Uterus (tissue), 4 donors: ENCODE results near the gene CLDND1. TPM values are rescaled to one million over a fixed set of nuclear protein-coding genes. Genes with fewer than 3 reads are reported as not detected.

Experiments used
- DNase-seq, 2 donors: peaks; one replicate each; pipeline ENCODE4 v3.0.0-alpha.2; 2019 to 2020
- H3K27ac ChIP-seq, 2 donors: fragments of 200-600 bp; sonication (generic); 1 replicate in 1 of 2; 2 replicates in 1 of 2; pipeline ENCODE4 v1.5.1; 2016 to 2018
- H3K27me3 ChIP-seq, 2 donors: fragments of 200-600 bp; sonication (generic); one replicate each; pipeline ENCODE4 v1.5.1; 2018 to 2019; ENCODE audit warnings: control low read depth in 1 of 2
- H3K36me3 ChIP-seq, 2 donors: fragments of 200-600 bp; sonication (generic); one replicate each; pipeline ENCODE4 v1.5.1; 2019; ENCODE audit warnings: control low read depth in 1 of 2
- H3K4me1 ChIP-seq, 2 donors: fragments of 200-600 bp; sonication (generic); one replicate each; pipeline ENCODE4 v1.5.1; 2018 to 2019; ENCODE audit warnings: control low read depth in 1 of 2
- H3K4me3 ChIP-seq, 2 donors: fragments of 200-600 bp; sonication (generic); 1 replicate in 1 of 2; 2 replicates in 1 of 2; pipeline ENCODE4 v1.5.1; 2018 to 2019; ENCODE audit warnings: mild to moderate bottlenecking in 1 of 2
- H3K9me3 ChIP-seq, 2 donors: fragments of 200-600 bp; sonication (generic); one replicate each; pipeline ENCODE4 v1.5.1; 2019; ENCODE audit warnings: control low read depth in 1 of 2
- POLR2A ChIP-seq, 2 donors: fragments of 450-650 bp; IDR thresholded peaks; one replicate each; pipeline ENCODE4 v1.6.1; 2016; ENCODE audit warnings: antibody characterized with exemption in 2 of 2, mild to moderate bottlenecking in 1 of 2, moderate library complexity in 1 of 2
- intact Hi-C: fragments of 100-400 bp; cut with DNase I; formaldehyde crosslinking; loops from one replicate; pipeline ENCODE4 v1.15.1; 2023; ENCODE audit warnings: low total_unique reads
- total RNA-seq, 4 donors: library from RNA; depleted of rRNA in 3 of 4; stranded (reverse); fragments of >200 nt in 3 of 4; gene quantifications; one replicate each; pipeline versions ENCODE4 v1.1.0 to v1.2.4, GENCODE V29; 2014 to 2023
- TF ChIP-seq, protein P1 (sequence below), 4 experiments: fragments of 200-600 bp in 2 of 4; fragments of 450-650 bp in 2 of 4; sonication (generic) in 2 of 4; IDR thresholded peaks; one replicate each; pipeline ENCODE4 v1.5.1; 2016 to 2019; ENCODE audit warnings: antibody characterized with exemption in 4 of 4, mild to moderate bottlenecking in 2 of 4, moderate library complexity in 1 of 4
- donor health status: DM: yes; HTN: yes; CAD: no.

Gene CLDND1
- total RNA-seq, 4 donors from 2014 or later = 134 to 253 (median 150) TPM

DNA sequence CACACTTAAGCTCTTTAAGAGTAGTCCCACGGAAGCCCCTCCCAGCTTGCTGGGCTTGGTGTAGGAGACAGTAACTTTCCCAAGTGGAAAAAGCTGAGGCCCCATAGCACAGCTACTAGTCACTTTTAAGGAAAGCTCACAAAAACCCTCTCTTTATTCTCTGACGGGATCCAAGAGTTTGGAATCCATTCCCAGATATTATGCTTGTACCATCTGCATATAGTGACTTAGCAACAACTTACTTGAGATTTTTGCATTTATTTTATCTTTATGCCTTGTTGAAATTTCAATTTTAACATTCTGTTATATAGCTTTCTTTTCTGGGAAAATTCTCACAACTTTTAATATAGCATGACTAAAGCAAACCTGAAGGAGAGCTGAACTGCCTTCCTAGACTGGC, 28.5 kb upstream of the CLDND1 start:
- Histone ChIP-seq H3K4me1 (no peaks in the 10 kb centered on the region), H3K27ac (no peak overlapping the region), H3K27me3 (no peaks in the 10 kb centered on the region), H3K4me3 (no peak overlapping the region), H3K9me3 (no peaks in the 10 kb centered on the region), H3K36me3 (no peaks in the 10 kb centered on the region)
- TF ChIP-seq, protein P1, sequence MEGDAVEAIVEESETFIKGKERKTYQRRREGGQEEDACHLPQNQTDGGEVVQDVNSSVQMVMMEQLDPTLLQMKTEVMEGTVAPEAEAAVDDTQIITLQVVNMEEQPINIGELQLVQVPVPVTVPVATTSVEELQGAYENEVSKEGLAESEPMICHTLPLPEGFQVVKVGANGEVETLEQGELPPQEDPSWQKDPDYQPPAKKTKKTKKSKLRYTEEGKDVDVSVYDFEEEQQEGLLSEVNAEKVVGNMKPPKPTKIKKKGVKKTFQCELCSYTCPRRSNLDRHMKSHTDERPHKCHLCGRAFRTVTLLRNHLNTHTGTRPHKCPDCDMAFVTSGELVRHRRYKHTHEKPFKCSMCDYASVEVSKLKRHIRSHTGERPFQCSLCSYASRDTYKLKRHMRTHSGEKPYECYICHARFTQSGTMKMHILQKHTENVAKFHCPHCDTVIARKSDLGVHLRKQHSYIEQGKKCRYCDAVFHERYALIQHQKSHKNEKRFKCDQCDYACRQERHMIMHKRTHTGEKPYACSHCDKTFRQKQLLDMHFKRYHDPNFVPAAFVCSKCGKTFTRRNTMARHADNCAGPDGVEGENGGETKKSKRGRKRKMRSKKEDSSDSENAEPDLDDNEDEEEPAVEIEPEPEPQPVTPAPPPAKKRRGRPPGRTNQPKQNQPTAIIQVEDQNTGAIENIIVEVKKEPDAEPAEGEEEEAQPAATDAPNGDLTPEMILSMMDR (IDR thresholded peaks at IDR 0.05) = no peak
- TF ChIP-seq POLR2A (IDR thresholded peaks at IDR 0.05) = no peak
- intact Hi-C loops = no loop called here
- DNase-seq = no peak

DNA sequence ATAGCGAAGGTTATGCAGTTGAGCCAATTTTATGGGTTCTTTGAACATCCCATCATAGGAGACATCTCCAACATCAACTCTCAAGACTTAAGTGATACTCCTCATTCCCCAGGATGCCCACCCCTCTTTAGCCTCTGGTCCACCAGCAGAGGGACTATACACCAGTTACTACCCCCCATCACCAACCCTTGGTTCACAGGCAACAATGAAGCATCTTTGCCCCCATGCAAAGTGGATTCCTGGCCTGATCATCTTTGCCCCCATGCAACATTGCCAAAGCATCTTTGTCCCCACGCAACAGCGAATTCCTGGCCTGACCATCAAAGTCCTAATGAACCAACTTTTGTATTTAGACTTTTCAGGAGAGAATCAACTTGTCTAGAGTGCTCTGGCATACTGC, 28.1 kb upstream of the CLDND1 start:
- Histone ChIP-seq H3K36me3 (no peaks in the 10 kb centered on the region), H3K27me3 (no peaks in the 10 kb centered on the region), H3K9me3 (no peaks in the 10 kb centered on the region), H3K4me3 (no peak overlapping the region), H3K4me1 (no peaks in the 10 kb centered on the region), H3K27ac (no peak overlapping the region)
- DNase-seq = no peak
- TF ChIP-seq, protein P1 (IDR thresholded peaks at IDR 0.05) = no peak
- no peak for TF ChIP-seq POLR2A (IDR thresholded peaks at IDR 0.05)
- intact Hi-C loops = no loop called here

DNA sequence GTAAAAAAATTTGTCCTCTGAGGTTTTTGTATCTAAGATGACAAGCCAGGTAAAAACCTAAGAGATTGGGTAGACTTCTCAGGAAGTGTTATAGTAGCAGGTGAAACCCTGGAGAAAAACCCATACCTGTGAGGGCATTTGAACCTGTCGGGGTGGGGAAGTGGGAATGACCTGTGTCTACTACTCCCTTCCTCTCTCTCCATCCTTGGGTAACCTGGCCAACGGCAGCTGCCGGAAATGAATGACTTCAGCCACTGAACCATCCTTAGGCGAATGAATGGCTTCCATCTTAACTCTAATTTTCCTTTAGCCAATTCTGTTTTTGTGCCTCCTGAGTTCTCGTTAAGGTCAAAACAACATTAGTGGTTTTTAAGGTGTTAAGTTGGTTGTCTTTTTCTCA, 25.8 kb upstream of the CLDND1 start:
- H3K27me3 ChIP-seq = no peaks in the 10 kb centered on the region
- DNase-seq = no peak
- H3K9me3 ChIP-seq = no peaks in the 10 kb centered on the region
- H3K4me1 ChIP-seq = no peaks in the 10 kb centered on the region
- TF ChIP-seq, protein P1 (IDR thresholded peaks at IDR 0.05) = no peak
- no peak for TF ChIP-seq POLR2A (IDR thresholded peaks at IDR 0.05)
- H3K36me3 ChIP-seq = no peaks in the 10 kb centered on the region
- H3K4me3 ChIP-seq = no peak overlapping the region
- intact Hi-C loops = no loop called here
- no peak overlapping the region for H3K27ac ChIP-seq

DNA sequence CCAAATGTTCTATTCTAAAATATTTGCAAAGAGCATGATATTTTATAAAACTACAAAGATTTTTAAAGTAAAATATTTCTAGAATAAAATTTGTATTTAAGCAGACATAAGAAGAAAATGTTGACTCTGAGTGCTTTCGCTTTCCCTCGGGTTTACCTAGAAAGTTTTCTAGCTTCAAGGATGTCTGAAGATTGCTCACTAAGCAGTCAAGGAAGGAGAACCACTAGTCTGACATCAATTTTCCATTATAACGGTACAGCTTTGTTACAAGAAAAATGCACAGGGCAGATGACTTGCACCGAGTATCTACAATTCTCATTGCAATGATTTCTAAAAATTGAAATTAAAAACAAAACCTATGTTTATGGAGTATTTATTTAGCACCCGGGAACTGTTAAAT, 23.2 kb upstream of the CLDND1 start:
- intact Hi-C loops = no loop called here
- Histone ChIP-seq H3K27ac (no peak overlapping the region), H3K36me3 (no peaks in the 10 kb centered on the region), H3K4me3 (no peak overlapping the region), H3K4me1 (no peaks in the 10 kb centered on the region), H3K27me3 (no peaks in the 10 kb centered on the region), H3K9me3 (no peaks in the 10 kb centered on the region)
- no peak for DNase-seq
- TF ChIP-seq, protein P1 (IDR thresholded peaks at IDR 0.05) = no peak
- no peak for TF ChIP-seq POLR2A (IDR thresholded peaks at IDR 0.05)

DNA sequence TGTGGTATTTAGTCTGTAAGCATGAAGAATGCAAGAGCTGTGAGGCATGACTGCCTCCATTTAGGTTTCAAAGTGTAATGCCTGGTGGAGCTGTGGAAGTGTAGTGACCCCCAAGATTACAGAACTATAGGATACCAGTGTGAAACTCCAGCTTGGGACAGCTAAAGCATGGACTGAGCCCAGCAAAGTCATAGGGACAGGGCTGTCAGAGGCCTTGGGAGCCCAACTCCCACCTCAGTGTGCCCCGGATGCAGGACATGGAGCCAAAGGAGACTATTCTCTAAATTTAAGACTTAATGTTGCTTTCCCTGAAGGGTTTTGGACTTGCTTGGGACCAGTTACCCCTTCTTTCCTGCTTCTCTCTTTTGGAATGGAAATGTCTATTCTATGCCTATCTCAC, 19.9 kb upstream of the CLDND1 start:
- Histone ChIP-seq H3K9me3 (no peaks in the 10 kb centered on the region), H3K27ac (no peak overlapping the region), H3K36me3 (no peaks in the 10 kb centered on the region), H3K4me1 (no peaks in the 10 kb centered on the region), H3K4me3 (no peak overlapping the region), H3K27me3 (no peaks in the 10 kb centered on the region)
- TF ChIP-seq, protein P1 (IDR thresholded peaks at IDR 0.05) = no peak
- no peak for TF ChIP-seq POLR2A (IDR thresholded peaks at IDR 0.05)
- intact Hi-C loops = no loop called here
- DNase-seq = no peak
